Measurements from ENCODE around the gene CAPN9. TPM values are rescaled to one million over a fixed set of nuclear protein-coding genes. Genes with fewer than 3 reads are reported as not detected.
A peak's percentile ranks its signal among the peaks of the same experiment; 100 is the strongest.

Gene CAPN9
- total and polyA plus RNA-seq, 4 experiments from 2014 or later = 0.24 TPM; not detected in 3

- Histone ChIP-seq H3K4me3 (ENCODE audit: low read length in 2 of 2) (no peak overlapping the region), H3K27ac (ENCODE audit: low read depth, low read length) (no peak overlapping the region), H3K4me1 (ENCODE audit: insufficient read depth, low read length) (no peaks in the 10 kb centered on the region), H3K9me3 (ENCODE audit: control insufficient read depth in 1 of 2, low read length in 2 of 2) (no peaks in the 10 kb centered on the region), H3K36me3 (ENCODE audit: insufficient read depth, low read length) (no peaks in the 10 kb centered on the region), H3K27me3 (ENCODE audit: insufficient read depth, low read length) (no peaks in the 10 kb centered on the region)
- Mint-ChIP-seq H3K9me3 (no peaks in the 10 kb centered on the region), H3K27me3 (peaks cover 6 to 9% of the 10 kb centered on the region in 2 donors), H3K4me3 (no peak overlapping the region), H3K27ac (no peak overlapping the region), H3K36me3 (no peaks in the 10 kb centered on the region), H3K4me1 (no peaks in the 10 kb centered on the region)
- intact Hi-C loops (cut with micrococcal nuclease) = no loop called here
- no peak for DNase-seq
- ChIA-PET CTCF (ENCODE audit: partially characterized antibody) (no interaction called here), POLR2A (ENCODE audit: partially characterized antibody) (no interaction called here)
Measured at GRCh38 chr1:230787471-230787870, 40.3 kb downstream of the CAPN9 start.

GRCh38 chr1:230788561-230789275 lies 41.5 kb downstream of the CAPN9 start:
- CTCF ChIA-PET (ENCODE audit: partially characterized antibody) = no interaction called here

GRCh38 chr1:230790026-230790425 lies 42.8 kb downstream of the CAPN9 start:
- no peaks in the 10 kb centered on the region for H3K4me1 ChIP-seq (ENCODE audit: insufficient read depth, low read length)
- H3K36me3 Mint-ChIP-seq = no peaks in the 10 kb centered on the region
- H3K4me3 Mint-ChIP-seq = no peak overlapping the region
- no peaks in the 10 kb centered on the region for H3K36me3 ChIP-seq (ENCODE audit: insufficient read depth, low read length)
- no peaks in the 10 kb centered on the region for H3K9me3 ChIP-seq (ENCODE audit: control insufficient read depth in 1 of 2, low read length in 2 of 2)
- CTCF ChIA-PET (ENCODE audit: partially characterized antibody) = interaction anchor here (0.8 kb wide), 1 partner anchor 11 kb away, joined by 3 read pairs; no protein-coding TSS in a partner anchor
- no peaks in the 10 kb centered on the region for H3K9me3 Mint-ChIP-seq
- H3K27me3 ChIP-seq (ENCODE audit: insufficient read depth, low read length) = no peaks in the 10 kb centered on the region
- H3K27ac Mint-ChIP-seq = no peak overlapping the region
- intact Hi-C loops (cut with micrococcal nuclease) = no loop called here
- no peak overlapping the region for H3K4me3 ChIP-seq (ENCODE audit: low read length in 2 of 2)
- no peak overlapping the region for H3K27ac ChIP-seq (ENCODE audit: low read depth, low read length)
- H3K4me1 Mint-ChIP-seq = no peaks in the 10 kb centered on the region
- DNase-seq = no peak
- H3K27me3 Mint-ChIP-seq = peaks cover 8 to 9% of the 10 kb centered on the region in 2 donors
- POLR2A ChIA-PET (ENCODE audit: partially characterized antibody) = no interaction called here

More at GRCh38 chr1:230788561-230789275, 41.5 kb downstream of the CAPN9 start:
- H3K27ac ChIP-seq (ENCODE audit: low read depth, low read length) = no peak overlapping the region
- no peaks in the 10 kb centered on the region for H3K36me3 ChIP-seq (ENCODE audit: insufficient read depth, low read length)
- no peaks in the 10 kb centered on the region for H3K9me3 ChIP-seq (ENCODE audit: control insufficient read depth in 1 of 2, low read length in 2 of 2)
- H3K4me3 Mint-ChIP-seq = no peak overlapping the region
- H3K27me3 Mint-ChIP-seq = peaks cover 8 to 9% of the 10 kb centered on the region in 2 donors
- no peaks in the 10 kb centered on the region for H3K27me3 ChIP-seq (ENCODE audit: insufficient read depth, low read length)
- no peak for DNase-seq
- no peaks in the 10 kb centered on the region for H3K9me3 Mint-ChIP-seq
- no peaks in the 10 kb centered on the region for H3K4me1 ChIP-seq (ENCODE audit: insufficient read depth, low read length)
- H3K36me3 Mint-ChIP-seq = no peaks in the 10 kb centered on the region
- intact Hi-C loops (cut with micrococcal nuclease) = no loop called here
- no peaks in the 10 kb centered on the region for H3K4me1 Mint-ChIP-seq
- H3K27ac Mint-ChIP-seq = no peak overlapping the region
- H3K4me3 ChIP-seq (ENCODE audit: low read length in 2 of 2) = no peak overlapping the region
- POLR2A ChIA-PET (ENCODE audit: partially characterized antibody) = no interaction called here

- H3K4me3 ChIP-seq (ENCODE audit: low read length in 2 of 2) = no peak overlapping the region
- intact Hi-C loops (cut with micrococcal nuclease) = no loop called here
- no peak overlapping the region for H3K27ac ChIP-seq (ENCODE audit: low read depth, low read length)
- H3K4me1 ChIP-seq (ENCODE audit: insufficient read depth, low read length) = no peaks in the 10 kb centered on the region
- H3K27me3 ChIP-seq (ENCODE audit: insufficient read depth, low read length) = no peaks in the 10 kb centered on the region
- H3K9me3 ChIP-seq (ENCODE audit: control insufficient read depth in 1 of 2, low read length in 2 of 2) = no peaks in the 10 kb centered on the region
- Mint-ChIP-seq H3K36me3 (no peaks in the 10 kb centered on the region), H3K27me3 (peaks cover 12% of the 10 kb centered on the region in 2 donors), H3K27ac (no peak overlapping the region), H3K9me3 (no peaks in the 10 kb centered on the region), H3K4me3 (no peak overlapping the region), H3K4me1 (no peaks in the 10 kb centered on the region)
- no peak for DNase-seq
- no peaks in the 10 kb centered on the region for H3K36me3 ChIP-seq (ENCODE audit: insufficient read depth, low read length)
- POLR2A ChIA-PET (ENCODE audit: partially characterized antibody) = no interaction called here
- CTCF ChIA-PET (ENCODE audit: partially characterized antibody) = no interaction called here
Measured at GRCh38 chr1:230791986-230792564, 44.9 kb downstream of the CAPN9 start.

GRCh38 chr1:230792691-230793462 lies 45.7 kb downstream of the CAPN9 start:
- Mint-ChIP-seq H3K4me1 (no peaks in the 10 kb centered on the region), H3K4me3 (no peak overlapping the region), H3K27ac (no peak overlapping the region), H3K27me3 (peaks cover 12 to 16% of the 10 kb centered on the region in 2 donors), H3K9me3 (no peaks in the 10 kb centered on the region), H3K36me3 (no peaks in the 10 kb centered on the region)
- CTCF ChIA-PET (ENCODE audit: partially characterized antibody) = no interaction called here
- Histone ChIP-seq H3K4me1 (ENCODE audit: insufficient read depth, low read length) (no peaks in the 10 kb centered on the region), H3K36me3 (ENCODE audit: insufficient read depth, low read length) (no peaks in the 10 kb centered on the region), H3K27ac (ENCODE audit: low read depth, low read length) (no peak overlapping the region), H3K4me3 (ENCODE audit: low read length in 2 of 2) (no peak overlapping the region), H3K9me3 (ENCODE audit: control insufficient read depth in 1 of 2, low read length in 2 of 2) (no peaks in the 10 kb centered on the region), H3K27me3 (ENCODE audit: insufficient read depth, low read length) (no peaks in the 10 kb centered on the region)
- DNase-seq = no peak
- POLR2A ChIA-PET (ENCODE audit: partially characterized antibody) = no interaction called here
- intact Hi-C loops (cut with micrococcal nuclease) = no loop called here

GRCh38 chr1:230793463-230793745 lies 46.2 kb downstream of the CAPN9 start:
- ChIA-PET POLR2A (ENCODE audit: partially characterized antibody) (no interaction called here), CTCF (ENCODE audit: partially characterized antibody) (no interaction called here)
- Mint-ChIP-seq H3K27ac (peak overlapping the region in 1 of 7 donors; percentile 68), H3K27me3 (peaks cover 12 to 15% of the 10 kb centered on the region in 2 donors), H3K36me3 (no peaks in the 10 kb centered on the region), H3K4me1 (no peaks in the 10 kb centered on the region), H3K9me3 (no peaks in the 10 kb centered on the region), H3K4me3 (no peak overlapping the region)
- intact Hi-C loops (cut with micrococcal nuclease) = no loop called here
- Histone ChIP-seq H3K36me3 (ENCODE audit: insufficient read depth, low read length) (no peaks in the 10 kb centered on the region), H3K27me3 (ENCODE audit: insufficient read depth, low read length) (no peaks in the 10 kb centered on the region), H3K4me3 (ENCODE audit: low read length in 2 of 2) (no peak overlapping the region), H3K9me3 (ENCODE audit: control insufficient read depth in 1 of 2, low read length in 2 of 2) (no peaks in the 10 kb centered on the region), H3K4me1 (ENCODE audit: insufficient read depth, low read length) (no peaks in the 10 kb centered on the region), H3K27ac (ENCODE audit: low read depth, low read length) (no peak overlapping the region)
- DNase-seq = no peak

- Histone ChIP-seq H3K4me1 (ENCODE audit: insufficient read depth, low read length) (no peaks in the 10 kb centered on the region), H3K36me3 (ENCODE audit: insufficient read depth, low read length) (no peaks in the 10 kb centered on the region), H3K27me3 (ENCODE audit: insufficient read depth, low read length) (no peaks in the 10 kb centered on the region), H3K9me3 (ENCODE audit: control insufficient read depth in 1 of 2, low read length in 2 of 2) (no peaks in the 10 kb centered on the region), H3K4me3 (ENCODE audit: low read length in 2 of 2) (no peak overlapping the region), H3K27ac (ENCODE audit: low read depth, low read length) (no peak overlapping the region)
- no peak for DNase-seq
- Mint-ChIP-seq H3K4me1 (no peaks in the 10 kb centered on the region), H3K4me3 (no peak overlapping the region), H3K36me3 (no peaks in the 10 kb centered on the region), H3K27me3 (peaks cover 11 to 13% of the 10 kb centered on the region in 2 donors), H3K9me3 (no peaks in the 10 kb centered on the region), H3K27ac (no peak overlapping the region)
- ChIA-PET CTCF (ENCODE audit: partially characterized antibody) (no interaction called here), POLR2A (ENCODE audit: partially characterized antibody) (no interaction called here)
- intact Hi-C loops (cut with micrococcal nuclease) = no loop called here
Measured at GRCh38 chr1:230794431-230794830, 47.2 kb downstream of the CAPN9 start.

All from CD4-positive, alpha-beta memory T cell (primary cell).